ENCODE measurements around the gene CYTIP. TPM values are rescaled to one million over a fixed set of nuclear protein-coding genes. Genes with fewer than 3 reads are reported as not detected.

Gene CYTIP
- total RNA-seq, 1 experiment from 2014 or later: not detected

DNA sequence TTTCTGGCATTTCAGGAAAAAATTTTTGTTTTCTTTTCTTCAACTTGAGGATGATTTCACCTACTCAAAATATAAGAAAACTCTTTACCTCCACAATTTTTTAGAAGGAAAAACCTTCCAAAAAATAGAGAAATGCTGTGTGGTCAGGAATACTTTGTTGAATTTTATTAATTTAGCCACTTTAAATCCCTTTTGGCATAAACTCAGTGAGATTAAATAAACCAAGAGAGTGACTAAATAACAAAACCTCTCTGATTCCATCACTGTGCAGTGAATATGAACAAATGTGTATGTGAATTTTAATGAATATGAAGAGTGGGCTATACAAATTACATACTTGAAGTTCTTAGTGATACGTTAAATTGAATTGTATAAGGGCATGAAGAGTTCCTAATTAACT, 25.8 kb upstream of the CYTIP start:
- Histone ChIP-seq H3K36me3 (no peaks in the 10 kb centered on the region), H3K27me3 (no peaks in the 10 kb centered on the region), H3K9me3 (no peaks in the 10 kb centered on the region), H3K4me3 (no peak overlapping the region)
- no peak for DNase-seq

DNA sequence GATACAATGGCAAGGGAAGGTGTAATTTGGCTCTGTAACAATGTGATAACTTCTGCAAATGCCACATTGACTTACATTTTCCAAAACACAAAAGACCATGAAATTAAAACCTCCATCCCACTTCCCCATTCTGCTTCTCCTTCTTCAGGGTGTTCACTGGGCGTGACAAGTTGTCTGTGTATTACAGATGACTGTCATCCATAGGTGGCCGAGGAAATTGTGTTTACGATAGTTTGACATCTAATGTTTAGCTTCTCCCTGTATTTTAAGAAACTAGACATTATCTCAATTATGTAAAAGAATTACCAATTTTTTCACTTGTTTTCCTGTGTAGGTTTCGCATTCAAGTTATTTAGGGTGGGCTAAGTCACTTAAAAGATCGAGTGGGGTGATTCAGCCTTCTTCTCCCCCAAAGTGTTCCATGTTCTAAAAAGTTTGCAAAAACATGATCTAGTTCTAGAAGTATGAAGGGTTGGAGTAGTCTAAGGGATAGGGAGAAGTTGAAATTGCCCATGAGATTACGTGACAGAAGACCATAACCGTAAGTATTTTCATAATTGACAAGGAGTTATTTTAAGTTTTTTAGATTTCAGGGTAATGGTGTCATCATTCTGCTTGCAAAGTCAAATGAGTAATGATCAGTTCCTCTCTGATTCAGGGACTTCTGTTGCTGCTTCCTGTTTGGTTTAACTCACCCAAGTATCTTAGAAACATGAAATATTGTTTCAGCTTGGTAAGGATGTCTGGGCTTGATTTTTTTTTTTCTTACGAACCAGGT, 25.2 kb upstream of the CYTIP start:
- no peak overlapping the region for H3K4me3 ChIP-seq
- H3K9me3 ChIP-seq: no peaks in the 10 kb centered on the region
- DNase-seq: no peak
- H3K36me3 ChIP-seq: no peaks in the 10 kb centered on the region
- H3K27me3 ChIP-seq: no peaks in the 10 kb centered on the region

DNA sequence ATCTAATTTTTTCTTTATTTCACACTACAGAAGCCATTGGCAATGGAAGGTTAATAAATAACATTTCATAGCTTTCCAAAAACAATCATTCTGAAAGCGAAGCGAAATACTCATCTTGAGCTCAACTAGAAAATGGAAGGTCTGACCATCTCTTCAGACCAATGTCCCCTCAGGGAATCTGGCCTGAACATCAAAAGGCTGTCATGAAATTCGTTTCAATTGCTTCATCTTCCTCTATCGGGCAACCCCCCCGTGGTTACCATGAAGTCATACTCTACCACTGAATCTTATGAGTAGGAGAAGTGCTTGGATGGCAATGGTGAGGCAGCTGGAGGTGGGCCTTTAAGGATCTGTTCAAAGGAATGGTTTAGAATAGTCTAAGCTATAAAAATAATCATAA, 22.9 kb upstream of the CYTIP start:
- no peaks in the 10 kb centered on the region for H3K27me3 ChIP-seq
- no peak overlapping the region for H3K4me3 ChIP-seq
- H3K9me3 ChIP-seq: no peaks in the 10 kb centered on the region
- H3K36me3 ChIP-seq: no peaks in the 10 kb centered on the region
- DNase-seq: no peak

DNA sequence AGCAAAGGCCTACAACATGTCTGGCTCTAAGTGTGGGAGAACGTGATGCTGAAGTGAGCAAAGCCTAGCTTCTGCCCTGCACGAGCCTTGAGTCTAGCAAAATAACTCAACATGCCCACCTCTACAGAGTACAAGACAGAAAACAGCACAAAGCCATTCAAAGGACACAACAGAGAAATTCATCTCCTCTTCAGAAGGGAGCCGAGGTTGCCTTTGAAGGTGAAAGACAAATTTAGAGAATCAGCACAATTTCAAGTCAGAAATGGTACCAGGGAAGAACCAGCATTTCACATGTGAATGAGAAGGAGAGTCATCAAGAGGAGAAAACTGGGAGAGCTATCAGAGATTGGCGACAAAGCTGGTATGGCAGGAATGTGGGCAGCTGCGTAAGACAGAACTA, 21.7 kb upstream of the CYTIP start:
- DNase-seq: no peak
- Histone ChIP-seq H3K9me3 (no peaks in the 10 kb centered on the region), H3K27me3 (no peaks in the 10 kb centered on the region), H3K4me3 (no peak overlapping the region), H3K36me3 (no peaks in the 10 kb centered on the region)

DNA sequence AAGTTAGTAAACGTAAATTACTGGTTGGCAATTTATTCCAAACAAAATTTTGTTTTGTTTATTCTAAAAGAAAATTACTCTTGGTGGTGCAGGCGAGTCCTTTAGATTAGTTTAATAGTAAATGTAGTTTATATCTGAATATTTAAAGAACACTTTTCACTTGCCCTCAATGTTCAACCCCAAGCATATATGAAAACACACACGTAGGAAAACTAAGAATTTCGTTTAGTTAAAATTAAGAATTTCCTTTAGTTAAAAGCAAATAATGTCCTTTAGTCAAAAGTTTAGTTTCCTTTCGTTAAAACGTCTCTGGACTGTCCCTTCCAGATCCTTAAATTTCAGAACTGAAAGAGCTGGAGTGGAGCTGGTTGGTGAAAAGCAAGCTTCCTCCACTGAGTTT, 19.1 kb upstream of the CYTIP start:
- no peaks in the 10 kb centered on the region for H3K27me3 ChIP-seq
- no peak for DNase-seq
- no peaks in the 10 kb centered on the region for H3K36me3 ChIP-seq
- H3K4me3 ChIP-seq: no peak overlapping the region
- no peaks in the 10 kb centered on the region for H3K9me3 ChIP-seq

DNA sequence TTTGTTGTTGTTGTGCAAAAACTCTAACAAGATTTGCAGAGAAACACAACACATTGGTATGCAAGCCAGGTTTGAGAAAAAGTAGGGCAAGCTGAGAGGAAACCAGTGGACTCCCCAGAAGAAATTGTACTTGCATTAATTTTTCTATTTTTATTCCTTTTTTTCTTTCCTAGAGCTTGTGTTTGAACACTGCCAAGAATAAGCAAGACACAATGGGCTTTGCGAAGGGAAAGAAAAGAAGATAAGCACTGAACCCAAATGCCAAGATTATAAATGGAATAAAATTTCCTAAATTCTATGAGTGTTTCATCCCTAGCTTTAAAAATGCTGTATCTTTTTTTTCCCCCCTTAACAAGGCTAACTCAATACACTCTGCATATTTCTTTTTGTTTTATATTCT, 17.0 kb upstream of the CYTIP start:
- no peaks in the 10 kb centered on the region for H3K9me3 ChIP-seq

DNA sequence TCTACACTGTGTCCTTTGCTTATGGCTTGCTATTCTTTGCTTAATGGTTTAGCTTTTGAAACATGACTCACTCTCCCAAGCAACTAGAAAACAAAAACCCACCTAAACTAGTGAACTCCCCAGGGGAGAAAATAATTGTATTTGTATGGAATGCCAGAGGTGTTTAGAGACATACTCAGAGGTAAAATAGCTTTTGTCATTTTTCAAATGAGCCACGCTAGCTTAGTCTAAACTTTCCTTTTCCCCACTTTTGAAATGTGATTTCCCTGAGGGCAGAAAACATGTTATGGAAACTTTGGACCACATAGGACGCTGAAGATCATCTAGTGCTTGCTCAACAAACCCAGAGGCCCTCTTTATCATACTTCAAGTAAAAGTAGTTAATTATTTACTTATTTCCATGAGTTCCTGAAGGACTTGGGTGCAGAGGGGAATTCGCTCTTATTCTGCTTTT, 16.5 kb upstream of the CYTIP start:
- no peak for DNase-seq
- H3K4me3 ChIP-seq: no peak overlapping the region

More for the DNA sequence above, 17.0 kb upstream of the CYTIP start:
- Histone ChIP-seq H3K36me3 (no peaks in the 10 kb centered on the region), H3K4me3 (no peak overlapping the region), H3K27me3 (no peaks in the 10 kb centered on the region)
- no peak for DNase-seq

DNA sequence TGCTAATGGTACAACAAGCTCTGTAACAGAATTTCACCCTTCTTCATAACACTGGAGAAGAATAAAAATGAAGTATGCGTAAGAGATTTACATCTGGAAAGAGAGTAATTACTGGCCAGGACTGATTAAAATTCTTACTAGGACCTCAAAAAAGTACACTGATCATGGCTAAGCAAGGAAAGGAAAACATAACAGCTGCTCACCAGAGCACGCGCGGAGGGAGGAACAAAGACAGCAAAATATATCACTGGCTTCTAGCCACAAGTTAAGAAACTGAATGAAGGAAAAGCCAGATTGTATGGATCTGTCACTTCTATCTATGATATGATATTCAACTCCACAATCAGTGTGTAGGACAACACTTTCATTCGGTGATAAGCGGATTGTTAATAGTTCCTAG, 15.6 kb upstream of the CYTIP start:
- Histone ChIP-seq H3K27me3 (no peaks in the 10 kb centered on the region), H3K4me3 (no peak overlapping the region), H3K9me3 (no peaks in the 10 kb centered on the region), H3K36me3 (no peaks in the 10 kb centered on the region)
- DNase-seq: no peak

More for the DNA sequence above, 16.5 kb upstream of the CYTIP start:
- H3K27me3 ChIP-seq: no peaks in the 10 kb centered on the region
- no peaks in the 10 kb centered on the region for H3K9me3 ChIP-seq
- H3K36me3 ChIP-seq: no peaks in the 10 kb centered on the region

DNA sequence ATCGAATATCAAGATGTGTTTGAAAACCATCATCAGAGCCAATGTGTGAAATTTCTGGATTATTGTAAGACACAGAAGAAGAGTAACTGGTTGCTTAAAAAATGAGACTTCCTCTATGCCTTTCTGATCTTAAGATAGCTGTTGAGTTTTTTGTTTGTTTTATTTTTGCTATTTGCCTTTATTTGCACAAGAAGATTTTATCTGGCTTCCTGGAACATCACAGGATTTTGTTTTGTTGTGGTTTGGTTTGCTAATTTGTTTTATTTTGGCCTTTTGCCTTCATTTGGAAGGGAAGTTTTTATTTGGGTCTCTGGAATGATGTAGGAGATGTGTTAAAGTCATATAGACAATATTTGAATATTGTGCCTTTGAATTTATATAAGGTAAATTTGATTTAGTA, 3.9 kb upstream of the CYTIP start:
- Histone ChIP-seq H3K36me3 (no peaks in the 10 kb centered on the region), H3K9me3 (no peaks in the 10 kb centered on the region), H3K4me3 (no peak overlapping the region), H3K27me3 (no peaks in the 10 kb centered on the region)
- no peak for DNase-seq

DNA sequence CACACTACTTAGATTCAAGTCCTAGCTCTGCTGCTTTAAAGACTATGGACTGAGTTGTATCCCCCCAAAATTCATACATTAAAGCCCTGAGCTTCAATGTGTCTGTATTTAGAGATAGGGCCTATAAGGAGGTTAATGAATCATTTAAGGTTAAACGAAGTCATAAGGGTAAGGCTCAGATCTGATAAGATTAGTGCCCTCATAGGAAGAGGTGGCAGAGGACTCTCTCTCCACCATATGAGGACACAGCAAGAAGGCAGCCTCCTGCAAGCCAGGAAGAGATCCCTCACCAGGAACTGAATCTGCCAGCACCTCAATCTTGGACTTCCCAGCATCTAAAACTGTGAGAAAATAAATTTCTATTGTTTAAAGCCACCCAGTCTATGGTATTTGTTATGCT, 3.1 kb upstream of the CYTIP start:
- H3K36me3 ChIP-seq: no peaks in the 10 kb centered on the region
- H3K9me3 ChIP-seq: no peaks in the 10 kb centered on the region
- H3K27me3 ChIP-seq: no peaks in the 10 kb centered on the region
- H3K4me3 ChIP-seq: no peak overlapping the region
- DNase-seq: no peak

DNA sequence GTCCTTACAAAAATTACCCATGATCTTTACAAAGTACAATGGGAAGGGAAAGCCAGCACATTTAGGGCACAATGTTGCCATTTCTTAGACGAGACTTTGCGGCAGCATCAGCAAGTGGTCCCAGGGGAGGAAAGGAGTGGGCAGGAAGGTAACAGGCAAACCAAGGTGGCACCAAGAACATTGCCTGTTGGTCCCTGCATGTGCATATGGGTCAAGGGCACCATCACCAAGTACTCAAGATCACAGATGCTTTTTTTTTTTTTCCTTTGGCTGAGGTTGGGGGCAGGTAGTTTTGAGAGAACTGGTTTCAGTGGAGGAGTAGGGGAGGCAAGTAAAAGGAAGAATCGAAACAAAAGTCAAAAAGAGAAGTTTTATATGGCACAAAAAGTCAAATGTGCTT, 752 bp upstream of the CYTIP start:
- DNase-seq: no peak
- Histone ChIP-seq H3K36me3 (no peaks in the 10 kb centered on the region), H3K27me3 (no peaks in the 10 kb centered on the region), H3K4me3 (no peak overlapping the region), H3K9me3 (no peaks in the 10 kb centered on the region)

DNA sequence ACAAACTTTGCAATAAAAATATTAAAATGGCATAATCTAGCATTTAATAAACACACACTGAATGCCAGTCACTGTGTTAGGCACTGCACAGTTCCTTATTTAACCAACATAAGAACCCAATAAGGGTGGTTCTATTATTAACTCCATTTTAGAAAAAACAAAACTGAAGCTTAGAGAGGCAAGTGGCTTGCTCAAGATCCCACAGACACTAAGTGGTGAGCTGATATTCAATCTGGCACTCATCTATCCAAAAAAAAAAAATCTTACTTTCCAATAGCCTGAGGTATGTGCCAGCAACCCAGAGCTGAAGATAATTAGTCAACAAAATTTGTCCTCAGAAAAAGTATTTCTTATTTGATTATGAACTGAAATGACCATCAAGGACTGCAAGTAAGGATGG, 799 bp downstream of the CYTIP start:
- Histone ChIP-seq H3K9me3 (no peaks in the 10 kb centered on the region), H3K27me3 (no peaks in the 10 kb centered on the region), H3K36me3 (no peaks in the 10 kb centered on the region), H3K4me3 (no peak overlapping the region)
- DNase-seq: no peak

DNA sequence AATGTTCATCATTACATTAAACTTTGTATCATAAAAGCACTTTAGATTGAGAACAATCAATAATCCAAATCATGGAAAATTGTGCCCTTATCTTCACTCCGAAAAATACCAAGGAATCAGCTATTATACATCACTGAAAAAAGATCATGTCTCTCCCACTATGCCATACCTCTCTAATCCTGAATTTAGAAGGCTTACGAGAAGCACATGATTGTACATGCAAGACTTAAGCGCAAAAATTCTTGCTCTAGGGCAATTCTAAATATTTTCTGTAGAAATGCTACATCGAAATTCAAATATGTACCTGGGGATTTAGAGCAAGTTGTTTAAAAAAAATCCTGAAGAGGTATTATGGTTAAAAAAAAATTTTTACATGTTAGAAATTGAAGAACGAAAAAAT, 1.3 kb downstream of the CYTIP start:
- no peaks in the 10 kb centered on the region for H3K9me3 ChIP-seq
- DNase-seq: no peak
- no peaks in the 10 kb centered on the region for H3K36me3 ChIP-seq
- no peaks in the 10 kb centered on the region for H3K27me3 ChIP-seq
- no peak overlapping the region for H3K4me3 ChIP-seq

DNA sequence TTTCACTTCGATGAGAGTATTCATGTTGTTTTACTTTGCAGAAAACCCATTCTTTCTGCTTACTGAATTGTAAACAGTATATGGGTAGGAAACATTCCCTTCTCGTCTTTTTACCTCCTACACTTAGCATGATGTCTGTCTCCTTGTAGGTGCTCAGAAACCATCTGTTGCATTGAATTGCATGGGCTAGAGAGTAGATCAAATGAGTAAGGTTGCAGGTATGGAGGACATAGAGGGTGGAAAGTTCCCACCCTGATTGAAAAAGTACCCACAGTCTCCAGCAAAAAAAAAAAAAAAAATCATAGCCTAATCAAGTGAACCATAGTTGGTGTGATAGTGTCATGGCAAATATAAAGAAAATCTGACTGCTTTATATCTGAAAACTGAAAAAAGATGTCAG, 1.7 kb downstream of the CYTIP start:
- Histone ChIP-seq H3K36me3 (no peaks in the 10 kb centered on the region), H3K9me3 (no peaks in the 10 kb centered on the region), H3K4me3 (no peak overlapping the region), H3K27me3 (no peaks in the 10 kb centered on the region)
- DNase-seq: no peak

DNA sequence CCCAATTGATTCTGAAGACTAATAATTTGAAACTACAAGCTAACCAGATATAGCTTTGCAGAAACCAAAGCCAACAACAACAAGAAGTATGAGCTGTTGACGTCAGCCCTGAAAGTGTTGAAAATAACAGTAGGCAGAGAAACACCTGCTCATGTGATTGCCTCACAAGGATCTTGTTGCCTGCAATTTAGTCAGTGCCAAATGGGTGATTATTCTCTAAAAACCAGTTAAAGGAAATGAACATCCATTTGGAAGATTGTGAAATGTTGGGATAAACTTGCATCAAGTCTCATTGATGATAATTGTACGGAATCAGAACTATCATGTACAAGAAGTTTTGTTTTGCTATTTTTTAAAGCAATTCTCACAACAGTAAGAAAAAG, 2.8 kb downstream of the CYTIP start:
- no peaks in the 10 kb centered on the region for H3K27me3 ChIP-seq
- no peaks in the 10 kb centered on the region for H3K9me3 ChIP-seq

DNA sequence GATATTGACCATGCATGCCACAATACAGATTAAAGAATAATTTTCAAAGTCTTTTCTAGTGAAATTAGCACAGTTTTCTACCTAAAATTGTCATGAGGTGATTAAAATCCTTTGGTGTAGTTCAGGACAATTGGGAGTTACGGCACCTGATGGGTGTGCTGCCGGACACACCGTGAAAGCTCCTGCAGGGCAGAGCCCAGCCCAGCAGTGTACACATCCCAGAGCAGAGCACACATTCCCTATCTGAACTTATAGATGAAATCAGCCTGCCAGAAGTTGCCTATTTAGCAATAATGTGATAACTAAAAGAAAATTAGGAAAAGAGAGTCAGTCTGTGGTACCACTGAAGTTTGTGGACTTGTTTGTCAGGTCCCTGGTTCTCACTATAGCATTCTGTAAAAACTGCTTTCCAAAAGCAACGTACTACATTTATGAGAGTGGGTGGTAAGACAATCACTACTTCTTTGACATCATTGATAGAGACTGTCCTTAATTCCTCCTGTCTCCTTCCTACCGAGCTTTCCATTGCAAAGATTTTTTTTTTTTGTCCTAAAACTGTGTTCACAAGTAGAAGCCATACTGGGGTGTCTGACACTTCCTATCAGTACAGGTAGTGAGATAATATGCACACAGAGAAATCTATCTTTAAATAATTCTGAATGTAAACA, 3.4 kb downstream of the CYTIP start:
- H3K9me3 ChIP-seq: no peaks in the 10 kb centered on the region
- no peak overlapping the region for H3K4me3 ChIP-seq
- no peaks in the 10 kb centered on the region for H3K36me3 ChIP-seq
- H3K27me3 ChIP-seq: no peaks in the 10 kb centered on the region
- DNase-seq: no peak

More for the DNA sequence above, 2.8 kb downstream of the CYTIP start:
- no peaks in the 10 kb centered on the region for H3K36me3 ChIP-seq
- H3K4me3 ChIP-seq: no peak overlapping the region
- DNase-seq: no peak

DNA sequence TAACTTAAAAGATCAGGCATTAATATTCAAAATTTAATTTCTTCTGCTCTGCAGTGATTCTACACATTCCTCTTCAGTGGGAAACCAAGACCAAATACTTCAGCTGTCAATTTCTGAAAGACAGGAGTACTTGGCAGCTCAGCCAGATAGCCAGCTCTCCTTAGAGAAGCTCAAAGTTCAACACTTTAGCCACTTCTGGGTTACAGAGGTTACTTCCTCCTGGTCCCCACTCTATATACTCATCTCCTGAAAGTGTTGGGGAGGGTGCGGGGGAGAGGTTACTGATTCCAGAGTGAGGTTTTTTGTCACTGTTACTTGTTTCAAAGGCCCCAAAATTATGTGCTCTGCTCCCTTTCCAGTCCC, 4.1 kb downstream of the CYTIP start:
- Histone ChIP-seq H3K36me3 (no peaks in the 10 kb centered on the region), H3K4me3 (no peak overlapping the region), H3K9me3 (no peaks in the 10 kb centered on the region), H3K27me3 (no peaks in the 10 kb centered on the region)
- DNase-seq: no peak

All from MG63 (cell line).